ENCODE data around the gene IDNK. TPM values are rescaled to one million over a fixed set of nuclear protein-coding genes. Genes with fewer than 3 reads are reported as not detected.

Gene IDNK
- 6.2 TPM for total RNA-seq

DNA sequence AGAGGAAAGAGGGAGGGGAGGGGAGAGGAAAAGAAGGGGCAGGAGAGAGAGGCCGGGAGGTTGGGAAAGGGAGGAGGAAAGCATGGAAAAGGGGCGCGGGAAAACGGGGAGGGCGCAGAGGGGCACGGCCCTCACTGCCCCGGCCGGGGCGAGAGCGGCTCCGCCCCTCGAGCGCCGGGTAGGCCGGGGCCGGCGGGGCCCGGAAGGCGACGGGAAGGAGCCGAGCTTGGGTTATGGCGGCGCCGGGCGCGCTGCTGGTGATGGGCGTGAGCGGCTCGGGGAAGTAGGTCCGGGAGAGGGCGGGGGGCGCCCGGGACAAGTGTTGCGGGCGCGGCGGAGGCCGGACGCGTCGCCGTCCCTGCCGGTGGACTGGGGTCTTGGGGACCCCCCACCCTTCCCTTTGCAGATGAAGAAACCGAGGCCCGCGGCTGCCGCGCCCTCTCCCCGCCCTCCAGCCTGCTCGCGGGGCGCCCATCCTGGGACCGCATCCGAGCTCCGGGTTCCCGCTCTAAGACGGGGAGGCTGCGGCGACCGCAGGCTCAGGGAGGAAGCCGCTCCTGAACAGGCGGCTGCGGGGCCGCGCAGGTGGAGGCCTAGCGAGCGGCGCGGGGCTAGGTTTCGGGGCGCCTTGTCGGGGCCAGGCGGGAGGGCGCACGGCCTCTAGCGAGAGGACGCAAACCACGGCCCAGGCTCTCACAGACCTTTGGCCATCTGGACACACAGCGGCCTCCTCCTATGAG, at the start of gene IDNK:
Gene IDNK, plus strand, starts transcription at position 205 of the 740 bp plus-strand sequence. Its CDS starts 29 bp downstream, at position 234.

Small RNA genes lying within 50 kb of the gene (small RNA-seq; reads per million reads assigned to genes)
- gene RNU4-15P = not detected

Other genes with a start within 250 kb of the IDNK start
- gene FRMD3, start 84.7 kb upstream of the IDNK start, total RNA-seq = 26.5 TPM
- 249 TPM for gene UBQLN1, start 84.8 kb downstream of the IDNK start, total RNA-seq
- 18.5 TPM for gene GKAP1, start 194.6 kb downstream of the IDNK start, total RNA-seq